ENCODE results near the gene COMT.
"Not testable (repeated sequence)": the region's sequence is repeated elsewhere in the genome, so short reads cannot be mapped to it uniquely, and the experiment has no call there.

COMT gene

GRCh38 chr22:19900707-19901436 lies 40.7 kb upstream of the COMT start:
- H2AFZ ChIP-seq (ENCODE audit: low read length, unreplicated experiment): no peak overlapping the region
- H3K27ac ChIP-seq (ENCODE audit: low read depth, low read length): no peak overlapping the region
- H3K4me1 ChIP-seq (ENCODE audit: control insufficient read depth, insufficient read depth, low read length, unreplicated experiment): no peaks in the 10 kb centered on the region
- no peak overlapping the region for H3K4me3 ChIP-seq (ENCODE audit: low read depth, low read length)
- no peaks in the 10 kb centered on the region for H3K36me3 ChIP-seq (ENCODE audit: insufficient read depth, low read length)
- H3K27me3 ChIP-seq (ENCODE audit: insufficient read depth, low read length): no peaks in the 10 kb centered on the region
- H3K79me2 ChIP-seq (ENCODE audit: control insufficient read depth, insufficient read depth, low read length, unreplicated experiment): no peaks in the 10 kb centered on the region

- H3K79me2 ChIP-seq (ENCODE audit: control insufficient read depth, insufficient read depth, low read length, unreplicated experiment): no peaks in the 10 kb centered on the region
- no peaks in the 10 kb centered on the region for H3K4me1 ChIP-seq (ENCODE audit: control insufficient read depth, insufficient read depth, low read length, unreplicated experiment)
- H2AFZ ChIP-seq (ENCODE audit: low read length, unreplicated experiment): no peak overlapping the region
- H3K27ac ChIP-seq (ENCODE audit: low read depth, low read length): no peak overlapping the region
- no peaks in the 10 kb centered on the region for H3K36me3 ChIP-seq (ENCODE audit: insufficient read depth, low read length)
- no peaks in the 10 kb centered on the region for H3K27me3 ChIP-seq (ENCODE audit: insufficient read depth, low read length)
- H3K4me3 ChIP-seq (ENCODE audit: low read depth, low read length): no peak overlapping the region
Measured at GRCh38 chr22:19901577-19902244, 39.9 kb upstream of the COMT start.

- no peak overlapping the region for H2AFZ ChIP-seq (ENCODE audit: low read length, unreplicated experiment)
- H3K36me3 ChIP-seq (ENCODE audit: insufficient read depth, low read length): no peaks in the 10 kb centered on the region
- no peaks in the 10 kb centered on the region for H3K27me3 ChIP-seq (ENCODE audit: insufficient read depth, low read length)
- H3K79me2 ChIP-seq (ENCODE audit: control insufficient read depth, insufficient read depth, low read length, unreplicated experiment): no peaks in the 10 kb centered on the region
- no peak overlapping the region for H3K4me3 ChIP-seq (ENCODE audit: low read depth, low read length)
- no peaks in the 10 kb centered on the region for H3K4me1 ChIP-seq (ENCODE audit: control insufficient read depth, insufficient read depth, low read length, unreplicated experiment)
- no peak overlapping the region for H3K27ac ChIP-seq (ENCODE audit: low read depth, low read length)
Measured at GRCh38 chr22:19902245-19902715, 39.3 kb upstream of the COMT start.

- H3K27me3 ChIP-seq (ENCODE audit: insufficient read depth, low read length): no peaks in the 10 kb centered on the region
- no peak overlapping the region for H3K27ac ChIP-seq (ENCODE audit: low read depth, low read length)
Measured at GRCh38 chr22:19903031-19903430, 38.5 kb upstream of the COMT start.

GRCh38 chr22:19903513-19903912 lies 38.1 kb upstream of the COMT start:
- Histone ChIP-seq H3K27ac (ENCODE audit: low read depth, low read length) (no peak overlapping the region), H3K4me1 (ENCODE audit: control insufficient read depth, insufficient read depth, low read length, unreplicated experiment) (no peaks in the 10 kb centered on the region), H3K79me2 (ENCODE audit: control insufficient read depth, insufficient read depth, low read length, unreplicated experiment) (no peaks in the 10 kb centered on the region), H3K27me3 (ENCODE audit: insufficient read depth, low read length) (no peaks in the 10 kb centered on the region), H3K36me3 (ENCODE audit: insufficient read depth, low read length) (no peaks in the 10 kb centered on the region), H2AFZ (ENCODE audit: low read length, unreplicated experiment) (no peak overlapping the region), H3K4me3 (ENCODE audit: low read depth, low read length) (no peak overlapping the region)

More at GRCh38 chr22:19903031-19903430, 38.5 kb upstream of the COMT start:
- H3K4me3 ChIP-seq (ENCODE audit: low read depth, low read length): no peak overlapping the region
- no peak overlapping the region for H2AFZ ChIP-seq (ENCODE audit: low read length, unreplicated experiment)
- no peaks in the 10 kb centered on the region for H3K4me1 ChIP-seq (ENCODE audit: control insufficient read depth, insufficient read depth, low read length, unreplicated experiment)
- H3K36me3 ChIP-seq (ENCODE audit: insufficient read depth, low read length): no peaks in the 10 kb centered on the region
- H3K79me2 ChIP-seq (ENCODE audit: control insufficient read depth, insufficient read depth, low read length, unreplicated experiment): no peaks in the 10 kb centered on the region

- Histone ChIP-seq H3K4me3 (ENCODE audit: low read depth, low read length) (no peak overlapping the region), H3K79me2 (ENCODE audit: control insufficient read depth, insufficient read depth, low read length, unreplicated experiment) (no peaks in the 10 kb centered on the region), H3K4me1 (ENCODE audit: control insufficient read depth, insufficient read depth, low read length, unreplicated experiment) (no peaks in the 10 kb centered on the region), H3K36me3 (ENCODE audit: insufficient read depth, low read length) (no peaks in the 10 kb centered on the region), H3K27ac (ENCODE audit: low read depth, low read length) (no peak overlapping the region), H2AFZ (ENCODE audit: low read length, unreplicated experiment) (no peak overlapping the region), H3K27me3 (ENCODE audit: insufficient read depth, low read length) (no peaks in the 10 kb centered on the region)
Measured at GRCh38 chr22:19904174-19904856, 37.3 kb upstream of the COMT start.

GRCh38 chr22:19904935-19905334 lies 36.6 kb upstream of the COMT start:
- no peak overlapping the region for H3K27ac ChIP-seq (ENCODE audit: low read depth, low read length)
- H3K36me3 ChIP-seq (ENCODE audit: insufficient read depth, low read length): no peaks in the 10 kb centered on the region
- no peak overlapping the region for H3K4me3 ChIP-seq (ENCODE audit: low read depth, low read length)
- no peaks in the 10 kb centered on the region for H3K79me2 ChIP-seq (ENCODE audit: control insufficient read depth, insufficient read depth, low read length, unreplicated experiment)
- no peaks in the 10 kb centered on the region for H3K27me3 ChIP-seq (ENCODE audit: insufficient read depth, low read length)
- H3K4me1 ChIP-seq (ENCODE audit: control insufficient read depth, insufficient read depth, low read length, unreplicated experiment): no peaks in the 10 kb centered on the region
- no peak overlapping the region for H2AFZ ChIP-seq (ENCODE audit: low read length, unreplicated experiment)

- H3K27ac ChIP-seq (ENCODE audit: low read depth, low read length): no peak overlapping the region
Measured at GRCh38 chr22:19905347-19906276, 36.0 kb upstream of the COMT start.

GRCh38 chr22:19906864-19907263 lies 34.7 kb upstream of the COMT start:
- not testable (repeated sequence) for H3K79me2 ChIP-seq (ENCODE audit: control insufficient read depth, insufficient read depth, low read length, unreplicated experiment); H3K36me3 ChIP-seq (ENCODE audit: insufficient read depth, low read length); H3K27ac ChIP-seq (ENCODE audit: low read depth, low read length); H2AFZ ChIP-seq (ENCODE audit: low read length, unreplicated experiment); H3K27me3 ChIP-seq (ENCODE audit: insufficient read depth, low read length); H3K4me1 ChIP-seq (ENCODE audit: control insufficient read depth, insufficient read depth, low read length, unreplicated experiment); H3K4me3 ChIP-seq (ENCODE audit: low read depth, low read length)

More at GRCh38 chr22:19905347-19906276, 36.0 kb upstream of the COMT start:
- H3K4me3 ChIP-seq (ENCODE audit: low read depth, low read length): no peak overlapping the region
- H2AFZ ChIP-seq (ENCODE audit: low read length, unreplicated experiment): no peak overlapping the region
- H3K27me3 ChIP-seq (ENCODE audit: insufficient read depth, low read length): no peaks in the 10 kb centered on the region
- no peaks in the 10 kb centered on the region for H3K79me2 ChIP-seq (ENCODE audit: control insufficient read depth, insufficient read depth, low read length, unreplicated experiment)
- no peaks in the 10 kb centered on the region for H3K36me3 ChIP-seq (ENCODE audit: insufficient read depth, low read length)
- H3K4me1 ChIP-seq (ENCODE audit: control insufficient read depth, insufficient read depth, low read length, unreplicated experiment): no peaks in the 10 kb centered on the region

GRCh38 chr22:19907902-19908301 lies 33.7 kb upstream of the COMT start:
- not testable (repeated sequence) for H3K4me1 ChIP-seq (ENCODE audit: control insufficient read depth, insufficient read depth, low read length, unreplicated experiment); H3K27ac ChIP-seq (ENCODE audit: low read depth, low read length); H3K4me3 ChIP-seq (ENCODE audit: low read depth, low read length); H2AFZ ChIP-seq (ENCODE audit: low read length, unreplicated experiment); H3K36me3 ChIP-seq (ENCODE audit: insufficient read depth, low read length); H3K79me2 ChIP-seq (ENCODE audit: control insufficient read depth, insufficient read depth, low read length, unreplicated experiment); H3K27me3 ChIP-seq (ENCODE audit: insufficient read depth, low read length)

Measured in ACC112 (cell line).